ENCODE data around the gene RARB.

Gene RARB

DNA sequence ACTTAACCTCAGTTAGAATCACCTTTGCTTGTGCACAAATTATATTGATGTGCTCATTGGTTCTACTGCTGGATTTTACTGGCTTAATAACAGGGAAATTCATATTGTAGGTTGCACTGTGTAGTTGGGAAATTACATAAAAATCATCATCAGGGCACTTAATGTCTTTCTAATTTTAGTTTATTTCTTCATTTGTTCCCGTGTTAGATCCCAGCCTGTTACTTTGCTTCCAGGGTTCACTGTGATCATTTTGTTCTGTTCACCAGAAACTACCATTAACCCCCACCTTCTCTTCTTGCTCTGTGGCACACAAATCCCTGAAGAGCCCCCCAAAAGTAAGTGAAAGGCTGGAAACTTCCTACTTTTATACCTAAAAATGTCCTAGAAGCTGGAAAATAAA, 80.4 kb downstream of the RARB start (continued):
- TF ChIP-seq ZNF626 (tag by site-specific recombination; IDR thresholded peaks at IDR 0.05), result no peak
- TF ChIP-seq ZNF830 (tag by site-specific recombination; IDR thresholded peaks at IDR 0.05; ENCODE audit: low read depth), result no peak

DNA sequence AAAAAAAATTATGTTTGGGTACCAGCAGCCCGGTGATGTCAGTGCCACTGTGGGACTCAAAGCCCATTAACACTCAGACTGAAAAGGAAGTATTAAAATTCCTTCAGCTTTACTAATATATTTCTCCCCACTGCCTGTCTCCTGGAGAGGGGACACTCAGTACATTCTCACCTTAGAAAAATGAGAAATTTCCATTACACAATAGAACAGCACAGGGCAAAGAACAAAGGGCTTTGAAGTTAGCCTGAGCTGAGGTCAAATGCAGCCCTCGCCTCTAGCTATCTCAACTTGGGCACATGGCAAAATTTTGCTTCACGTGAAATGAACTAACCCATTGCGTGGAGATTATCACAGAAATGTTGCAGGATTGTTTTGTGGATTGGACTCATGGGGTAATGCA, 80.8 kb downstream of the RARB start:
- CTCF ChIA-PET, result interaction anchor here (1.0 kb wide), 1 partner anchor 23 kb away, joined by 4 read pairs; no protein-coding TSS in a partner anchor
- no peaks in the 10 kb centered on the region for H3K9me3 ChIP-seq (ENCODE audit: control insufficient read depth, insufficient read depth, low read depth, low read length)
- H3K27ac ChIP-seq (ENCODE audit: extremely low read depth, low read depth, low read length), result no peak overlapping the region
- POLR2A ChIA-PET, result no interaction called here
- no peaks in the 10 kb centered on the region for H3K4me1 ChIP-seq (ENCODE audit: control insufficient read depth, insufficient read depth, low read length)
- H3K4me3 ChIP-seq (ENCODE audit: low read depth, low read length), result no peak overlapping the region
- no peaks in the 10 kb centered on the region for H3K36me3 ChIP-seq (ENCODE audit: control insufficient read depth in 2 of 2, insufficient read depth in 1 of 2, low read length in 2 of 2)
- TF ChIP-seq, protein P1, sequence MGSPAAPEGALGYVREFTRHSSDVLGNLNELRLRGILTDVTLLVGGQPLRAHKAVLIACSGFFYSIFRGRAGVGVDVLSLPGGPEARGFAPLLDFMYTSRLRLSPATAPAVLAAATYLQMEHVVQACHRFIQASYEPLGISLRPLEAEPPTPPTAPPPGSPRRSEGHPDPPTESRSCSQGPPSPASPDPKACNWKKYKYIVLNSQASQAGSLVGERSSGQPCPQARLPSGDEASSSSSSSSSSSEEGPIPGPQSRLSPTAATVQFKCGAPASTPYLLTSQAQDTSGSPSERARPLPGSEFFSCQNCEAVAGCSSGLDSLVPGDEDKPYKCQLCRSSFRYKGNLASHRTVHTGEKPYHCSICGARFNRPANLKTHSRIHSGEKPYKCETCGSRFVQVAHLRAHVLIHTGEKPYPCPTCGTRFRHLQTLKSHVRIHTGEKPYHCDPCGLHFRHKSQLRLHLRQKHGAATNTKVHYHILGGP (tag by site-specific recombination; IDR thresholded peaks at IDR 0.05), result no peak
- TF ChIP-seq ZNF16 (tag by site-specific recombination; IDR thresholded peaks at IDR 0.05; ENCODE audit: low read depth), result no peak
- no peak for TF ChIP-seq ZNF843 (tag by site-specific recombination; IDR thresholded peaks at IDR 0.05)
- no peak for TF ChIP-seq SALL2 (tag by site-specific recombination; IDR thresholded peaks at IDR 0.05; ENCODE audit: borderline replicate concordance)
- no peak for TF ChIP-seq ZNF341 (tag by site-specific recombination; IDR thresholded peaks at IDR 0.05; ENCODE audit: low read depth)
- TF ChIP-seq, protein P2, sequence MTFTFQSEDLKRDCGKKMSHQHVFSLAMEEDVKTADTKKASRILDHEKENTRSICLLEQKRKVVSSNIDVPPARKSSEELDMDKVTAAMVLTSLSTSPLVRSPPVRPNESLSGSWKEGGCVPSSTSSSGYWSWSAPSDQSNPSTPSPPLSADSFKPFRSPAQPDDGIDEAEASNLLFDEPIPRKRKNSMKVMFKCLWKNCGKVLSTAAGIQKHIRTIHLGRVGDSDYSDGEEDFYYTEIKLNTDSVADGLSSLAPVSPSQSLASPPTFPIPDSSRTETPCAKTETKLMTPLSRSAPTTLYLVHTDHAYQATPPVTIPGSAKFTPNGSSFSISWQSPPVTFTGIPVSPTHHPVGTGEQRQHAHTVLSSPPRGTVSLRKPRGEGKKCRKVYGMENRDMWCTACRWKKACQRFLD (tag by site-specific recombination; IDR thresholded peaks at IDR 0.05), result no peak
- no peak for TF ChIP-seq ZBTB8A (tag by site-specific recombination; IDR thresholded peaks at IDR 0.05)
- no peak for TF ChIP-seq ZNF214 (tag by site-specific recombination; IDR thresholded peaks at IDR 0.05; ENCODE audit: borderline replicate concordance)
- TF ChIP-seq ZNF514 (tag by site-specific recombination; IDR thresholded peaks at IDR 0.05), result no peak
- TF ChIP-seq, protein P3, sequence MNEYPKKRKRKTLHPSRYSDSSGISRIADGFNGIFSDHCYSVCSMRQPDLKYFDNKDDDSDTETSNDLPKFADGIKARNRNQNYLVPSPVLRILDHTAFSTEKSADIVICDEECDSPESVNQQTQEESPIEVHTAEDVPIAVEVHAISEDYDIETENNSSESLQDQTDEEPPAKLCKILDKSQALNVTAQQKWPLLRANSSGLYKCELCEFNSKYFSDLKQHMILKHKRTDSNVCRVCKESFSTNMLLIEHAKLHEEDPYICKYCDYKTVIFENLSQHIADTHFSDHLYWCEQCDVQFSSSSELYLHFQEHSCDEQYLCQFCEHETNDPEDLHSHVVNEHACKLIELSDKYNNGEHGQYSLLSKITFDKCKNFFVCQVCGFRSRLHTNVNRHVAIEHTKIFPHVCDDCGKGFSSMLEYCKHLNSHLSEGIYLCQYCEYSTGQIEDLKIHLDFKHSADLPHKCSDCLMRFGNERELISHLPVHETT (tag by site-specific recombination; IDR thresholded peaks at IDR 0.05), result no peak
- TF ChIP-seq, protein P4, sequence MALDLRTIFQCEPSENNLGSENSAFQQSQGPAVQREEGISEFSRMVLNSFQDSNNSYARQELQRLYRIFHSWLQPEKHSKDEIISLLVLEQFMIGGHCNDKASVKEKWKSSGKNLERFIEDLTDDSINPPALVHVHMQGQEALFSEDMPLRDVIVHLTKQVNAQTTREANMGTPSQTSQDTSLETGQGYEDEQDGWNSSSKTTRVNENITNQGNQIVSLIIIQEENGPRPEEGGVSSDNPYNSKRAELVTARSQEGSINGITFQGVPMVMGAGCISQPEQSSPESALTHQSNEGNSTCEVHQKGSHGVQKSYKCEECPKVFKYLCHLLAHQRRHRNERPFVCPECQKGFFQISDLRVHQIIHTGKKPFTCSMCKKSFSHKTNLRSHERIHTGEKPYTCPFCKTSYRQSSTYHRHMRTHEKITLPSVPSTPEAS (tag by site-specific recombination; IDR thresholded peaks at IDR 0.05), result no peak
- TF ChIP-seq ZBTB1 (tag by site-specific recombination; IDR thresholded peaks at IDR 0.05), result no peak
- TF ChIP-seq, protein P5, sequence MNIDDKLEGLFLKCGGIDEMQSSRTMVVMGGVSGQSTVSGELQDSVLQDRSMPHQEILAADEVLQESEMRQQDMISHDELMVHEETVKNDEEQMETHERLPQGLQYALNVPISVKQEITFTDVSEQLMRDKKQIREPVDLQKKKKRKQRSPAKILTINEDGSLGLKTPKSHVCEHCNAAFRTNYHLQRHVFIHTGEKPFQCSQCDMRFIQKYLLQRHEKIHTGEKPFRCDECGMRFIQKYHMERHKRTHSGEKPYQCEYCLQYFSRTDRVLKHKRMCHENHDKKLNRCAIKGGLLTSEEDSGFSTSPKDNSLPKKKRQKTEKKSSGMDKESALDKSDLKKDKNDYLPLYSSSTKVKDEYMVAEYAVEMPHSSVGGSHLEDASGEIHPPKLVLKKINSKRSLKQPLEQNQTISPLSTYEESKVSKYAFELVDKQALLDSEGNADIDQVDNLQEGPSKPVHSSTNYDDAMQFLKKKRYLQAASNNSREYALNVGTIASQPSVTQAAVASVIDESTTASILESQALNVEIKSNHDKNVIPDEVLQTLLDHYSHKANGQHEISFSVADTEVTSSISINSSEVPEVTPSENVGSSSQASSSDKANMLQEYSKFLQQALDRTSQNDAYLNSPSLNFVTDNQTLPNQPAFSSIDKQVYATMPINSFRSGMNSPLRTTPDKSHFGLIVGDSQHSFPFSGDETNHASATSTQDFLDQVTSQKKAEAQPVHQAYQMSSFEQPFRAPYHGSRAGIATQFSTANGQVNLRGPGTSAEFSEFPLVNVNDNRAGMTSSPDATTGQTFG (tag by site-specific recombination; IDR thresholded peaks at IDR 0.05; ENCODE audit: borderline replicate concordance), result no peak
- no peak for TF ChIP-seq ZNF416 (tag by site-specific recombination; IDR thresholded peaks at IDR 0.05)
- TF ChIP-seq ZNF132 (tag by site-specific recombination; IDR thresholded peaks at IDR 0.05; ENCODE audit: borderline replicate concordance), result no peak
- no peak for TF ChIP-seq ZNF585B (tag by site-specific recombination; IDR thresholded peaks at IDR 0.05)
- no peak for TF ChIP-seq IKZF3 (tag by site-specific recombination; IDR thresholded peaks at IDR 0.05)
- no peak for TF ChIP-seq ZNF785 (tag by site-specific recombination; IDR thresholded peaks at IDR 0.05)
- no peak for TF ChIP-seq KLF8 (tag by site-specific recombination; IDR thresholded peaks at IDR 0.05)
- TF ChIP-seq ZNF10 (tag by site-specific recombination; IDR thresholded peaks at IDR 0.05), result no peak
